Neural cell (in vitro differentiated cells): ENCODE results near the gene PAQR9. TPM values are rescaled to one million over a fixed set of nuclear protein-coding genes. Genes with fewer than 3 reads are reported as not detected.

Experiments
- H2AFZ ChIP-seq: fragments of 200-600, 300-800 bp; sonication (generic), shearing (Covaris generic); 2 replicates; pipeline ENCODE4 v1.6.0; 2014; ENCODE audit warnings: low read depth, mild to moderate bottlenecking, antibody characterized with exemption, low read length, moderate library complexity
- H3F3A ChIP-seq: fragments of 200-600 bp; shearing (Covaris generic); 2 replicates; pipeline ENCODE4 v1.6.1; 2016; ENCODE audit warnings: mild to moderate bottlenecking, moderate library complexity, mixed read lengths, antibody characterized with exemption, low read length; ENCODE audit not compliant: insufficient read depth, poor library complexity, severe bottlenecking
- H3K27ac ChIP-seq: fragments of 200-600, 300-800 bp; sonication (generic), shearing (Covaris generic); 2 replicates; pipeline ENCODE4 v1.5.1; 2014; ENCODE audit warnings: mild to moderate bottlenecking, low read length, moderate library complexity
- H3K27me3 ChIP-seq: fragments of 300-800, 200-600 bp; sonication (generic), shearing (Covaris generic); 2 replicates; pipeline ENCODE4 v1.6.0; 2014; ENCODE audit warnings: mild to moderate bottlenecking, low read depth, low read length, moderate library complexity; ENCODE audit not compliant: insufficient read depth
- H3K36me3 ChIP-seq: fragments of 300-800, 200-600 bp; sonication (generic), shearing (Covaris generic); 2 replicates; pipeline ENCODE4 v1.5.1; 2014; ENCODE audit warnings: mild to moderate bottlenecking, antibody characterized with exemption, low read length, moderate library complexity; ENCODE audit not compliant: insufficient read depth
- H3K4me2 ChIP-seq: fragments of 300-800, 200-600 bp; sonication (generic), shearing (Covaris generic); 2 replicates; pipeline ENCODE4 v1.6.0; 2014; ENCODE audit warnings: mild to moderate bottlenecking, low read length
- H3K4me3 ChIP-seq: fragments of 300-800, 200-600 bp; sonication (generic), shearing (Covaris generic); 2 replicates; pipeline ENCODE4 v1.5.1; 2014; ENCODE audit warnings: mild to moderate bottlenecking, low read length, moderate library complexity
- H3K79me2 ChIP-seq: fragments of 200-600 bp; shearing (Covaris generic); replicated peaks from 2 replicates; pipeline ENCODE4 v1.6.0; 2014; ENCODE audit warnings: mild to moderate bottlenecking, low read length, moderate library complexity; ENCODE audit not compliant: insufficient read depth
- H3K9ac ChIP-seq: fragments of 300-800, 200-600 bp; sonication (generic), shearing (Covaris generic); 2 replicates; pipeline ENCODE4 v1.6.1; 2016; ENCODE audit warnings: mild to moderate bottlenecking, low read length, mixed read lengths
- H3K9me2 ChIP-seq: fragments of 200-600 bp; shearing (Covaris generic); 2 replicates; pipeline ENCODE4 v1.6.1; 2016; ENCODE audit warnings: mild to moderate bottlenecking, low read length, mixed read lengths; ENCODE audit not compliant: insufficient read depth
- H3K9me3 ChIP-seq: fragments of 200-600, 300-800 bp; sonication (generic), shearing (Covaris generic); 2 replicates; pipeline ENCODE4 v1.6.1; 2016; ENCODE audit warnings: mild to moderate bottlenecking, mixed run types, low read length, moderate library complexity, mixed read lengths
- H4K20me1 ChIP-seq: fragments of 200-600 bp; shearing (Covaris generic); 2 replicates; pipeline ENCODE4 v1.6.1; 2016; ENCODE audit warnings: mild to moderate bottlenecking, mixed run types; ENCODE audit not compliant: insufficient read depth
- EP300 ChIP-seq: fragments of 450-650 bp; conservative IDR thresholded peaks from 2 replicates; pipeline ENCODE4 v1.6.1; 2014; ENCODE audit warnings: antibody characterized with exemption, mild to moderate bottlenecking, moderate library complexity; ENCODE audit not compliant: poor library complexity, severe bottlenecking
- EZH2 ChIP-seq: fragments of 200-600, 300-800 bp; shearing (Covaris generic), sonication (generic); IDR thresholded peaks from 2 replicates; pipeline ENCODE4 v1.6.1; 2014; ENCODE audit warnings: antibody characterized with exemption, low read length, borderline replicate concordance, mild to moderate bottlenecking; ENCODE audit not compliant: insufficient read depth, poor library complexity, severe bottlenecking
- MXI1 ChIP-seq: fragments of 450-650 bp; conservative IDR thresholded peaks from 2 replicates; pipeline ENCODE4 v1.6.1; 2014; ENCODE audit warnings: antibody characterized with exemption, mild to moderate bottlenecking; ENCODE audit not compliant: poor library complexity, severe bottlenecking
- POLR2AphosphoS5 ChIP-seq: IDR thresholded peaks from 2 replicates; pipeline ENCODE4 v1.6.1; 2012
- RAD21 ChIP-seq: fragments of 450-650 bp; conservative IDR thresholded peaks from 2 replicates; pipeline ENCODE4 v1.6.1; 2014; ENCODE audit warnings: antibody characterized with exemption, mild to moderate bottlenecking, moderate library complexity
- SMC3 ChIP-seq: fragments of 450-650 bp; conservative IDR thresholded peaks from 2 replicates; pipeline ENCODE4 v1.6.1; 2014; ENCODE audit warnings: antibody characterized with exemption, mild to moderate bottlenecking, moderate library complexity; ENCODE audit not compliant: poor library complexity
- TAF1 ChIP-seq: IDR thresholded peaks from 2 replicates; pipeline ENCODE4 v1.6.1; 2012; ENCODE audit warnings: low read depth
- polyA plus RNA-seq: library from polyadenylated mRNA; depleted of rRNA; stranded (reverse); fragments of >200 nt; gene quantifications from 2 replicates; pipeline ENCODE4 v1.2.3, GENCODE V29; 2014
- TF ChIP-seq, protein P1 (sequence below): fragments of 450-650 bp; IDR thresholded peaks from 2 replicates; pipeline ENCODE4 v1.5.1; 2014; ENCODE audit warnings: antibody characterized with exemption, mild to moderate bottlenecking, moderate library complexity; ENCODE audit not compliant: poor library complexity, severe bottlenecking
- TF ChIP-seq, protein P2 (sequence below): IDR thresholded peaks from 2 replicates; pipeline ENCODE4 v1.6.1; 2012; ENCODE audit warnings: borderline replicate concordance

The PAQR9 gene
- polyA plus RNA-seq, 1 donor from 2014 or later = 0.24 TPM

DNA sequence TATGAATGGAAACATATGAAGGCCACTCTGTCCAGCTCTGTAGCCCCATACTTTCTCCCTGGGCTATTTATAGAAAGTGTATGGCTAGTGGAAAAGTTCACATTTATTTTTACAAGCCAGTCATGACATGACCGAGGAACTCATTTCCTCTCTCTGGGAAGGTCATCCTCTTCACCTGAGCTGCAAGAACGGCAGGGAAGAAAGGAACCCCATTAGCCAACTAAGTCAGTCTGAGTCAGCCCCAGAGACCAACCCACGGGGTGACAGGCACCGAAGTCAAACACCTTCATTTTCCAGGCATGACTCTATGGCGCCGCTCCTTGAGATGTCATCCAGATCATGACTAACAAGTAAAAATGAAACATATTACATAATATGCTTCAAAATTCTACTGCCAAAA is 4.8 kb downstream of the PAQR9 start:
- no peaks in the 10 kb centered on the region for H3K9me2 ChIP-seq
- H3K27me3 ChIP-seq = no peaks in the 10 kb centered on the region
- no peak overlapping the region for H3K9ac ChIP-seq
- no peaks in the 10 kb centered on the region for H3K79me2 ChIP-seq
- no peak overlapping the region for H3K27ac ChIP-seq
- no peaks in the 10 kb centered on the region for H3F3A ChIP-seq
- H4K20me1 ChIP-seq = no peaks in the 10 kb centered on the region
- H3K4me2 ChIP-seq = no peak overlapping the region
- H2AFZ ChIP-seq = no peak overlapping the region
- H3K9me3 ChIP-seq = no peaks in the 10 kb centered on the region
- no peak for TF ChIP-seq TAF1
- TF ChIP-seq RAD21 = no peak
- H3K36me3 ChIP-seq = no peaks in the 10 kb centered on the region
- no peak overlapping the region for H3K4me3 ChIP-seq

DNA sequence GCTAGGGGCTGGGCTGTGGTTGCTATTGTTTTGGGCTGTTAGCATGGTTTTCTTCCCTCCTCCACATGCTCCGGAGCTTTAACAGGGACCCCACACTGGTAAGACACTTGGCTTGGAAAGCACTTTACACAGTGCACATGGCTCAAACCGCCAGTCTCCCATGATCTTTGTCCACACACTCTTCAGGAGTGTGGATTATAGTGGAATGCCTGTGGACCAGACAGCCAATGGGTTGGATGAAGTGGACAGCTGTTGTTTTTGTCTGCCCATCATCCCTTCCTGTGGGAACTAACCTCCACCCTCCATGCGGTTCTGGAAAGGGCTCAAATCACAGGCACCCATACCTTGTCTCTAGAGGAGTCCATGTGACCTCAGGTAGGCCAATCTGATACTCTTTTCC is 10.0 kb downstream of the PAQR9 start:
- Histone ChIP-seq H3F3A (no peaks in the 10 kb centered on the region), H2AFZ (no peak overlapping the region), H3K79me2 (no peaks in the 10 kb centered on the region), H3K9me2 (no peaks in the 10 kb centered on the region), H3K9me3 (no peaks in the 10 kb centered on the region), H4K20me1 (no peaks in the 10 kb centered on the region), H3K9ac (no peak overlapping the region), H3K36me3 (no peaks in the 10 kb centered on the region), H3K27ac (no peak overlapping the region), H3K4me3 (no peak overlapping the region), H3K4me2 (no peak overlapping the region), H3K27me3 (no peaks in the 10 kb centered on the region)
- no peak for TF ChIP-seq SMC3
- TF ChIP-seq EP300 = no peak
- no peak for TF ChIP-seq TAF1
- TF ChIP-seq EZH2 = no peak
- TF ChIP-seq MXI1 = no peak
- TF ChIP-seq, protein P1, sequence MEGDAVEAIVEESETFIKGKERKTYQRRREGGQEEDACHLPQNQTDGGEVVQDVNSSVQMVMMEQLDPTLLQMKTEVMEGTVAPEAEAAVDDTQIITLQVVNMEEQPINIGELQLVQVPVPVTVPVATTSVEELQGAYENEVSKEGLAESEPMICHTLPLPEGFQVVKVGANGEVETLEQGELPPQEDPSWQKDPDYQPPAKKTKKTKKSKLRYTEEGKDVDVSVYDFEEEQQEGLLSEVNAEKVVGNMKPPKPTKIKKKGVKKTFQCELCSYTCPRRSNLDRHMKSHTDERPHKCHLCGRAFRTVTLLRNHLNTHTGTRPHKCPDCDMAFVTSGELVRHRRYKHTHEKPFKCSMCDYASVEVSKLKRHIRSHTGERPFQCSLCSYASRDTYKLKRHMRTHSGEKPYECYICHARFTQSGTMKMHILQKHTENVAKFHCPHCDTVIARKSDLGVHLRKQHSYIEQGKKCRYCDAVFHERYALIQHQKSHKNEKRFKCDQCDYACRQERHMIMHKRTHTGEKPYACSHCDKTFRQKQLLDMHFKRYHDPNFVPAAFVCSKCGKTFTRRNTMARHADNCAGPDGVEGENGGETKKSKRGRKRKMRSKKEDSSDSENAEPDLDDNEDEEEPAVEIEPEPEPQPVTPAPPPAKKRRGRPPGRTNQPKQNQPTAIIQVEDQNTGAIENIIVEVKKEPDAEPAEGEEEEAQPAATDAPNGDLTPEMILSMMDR = no peak
- TF ChIP-seq, protein P2, sequence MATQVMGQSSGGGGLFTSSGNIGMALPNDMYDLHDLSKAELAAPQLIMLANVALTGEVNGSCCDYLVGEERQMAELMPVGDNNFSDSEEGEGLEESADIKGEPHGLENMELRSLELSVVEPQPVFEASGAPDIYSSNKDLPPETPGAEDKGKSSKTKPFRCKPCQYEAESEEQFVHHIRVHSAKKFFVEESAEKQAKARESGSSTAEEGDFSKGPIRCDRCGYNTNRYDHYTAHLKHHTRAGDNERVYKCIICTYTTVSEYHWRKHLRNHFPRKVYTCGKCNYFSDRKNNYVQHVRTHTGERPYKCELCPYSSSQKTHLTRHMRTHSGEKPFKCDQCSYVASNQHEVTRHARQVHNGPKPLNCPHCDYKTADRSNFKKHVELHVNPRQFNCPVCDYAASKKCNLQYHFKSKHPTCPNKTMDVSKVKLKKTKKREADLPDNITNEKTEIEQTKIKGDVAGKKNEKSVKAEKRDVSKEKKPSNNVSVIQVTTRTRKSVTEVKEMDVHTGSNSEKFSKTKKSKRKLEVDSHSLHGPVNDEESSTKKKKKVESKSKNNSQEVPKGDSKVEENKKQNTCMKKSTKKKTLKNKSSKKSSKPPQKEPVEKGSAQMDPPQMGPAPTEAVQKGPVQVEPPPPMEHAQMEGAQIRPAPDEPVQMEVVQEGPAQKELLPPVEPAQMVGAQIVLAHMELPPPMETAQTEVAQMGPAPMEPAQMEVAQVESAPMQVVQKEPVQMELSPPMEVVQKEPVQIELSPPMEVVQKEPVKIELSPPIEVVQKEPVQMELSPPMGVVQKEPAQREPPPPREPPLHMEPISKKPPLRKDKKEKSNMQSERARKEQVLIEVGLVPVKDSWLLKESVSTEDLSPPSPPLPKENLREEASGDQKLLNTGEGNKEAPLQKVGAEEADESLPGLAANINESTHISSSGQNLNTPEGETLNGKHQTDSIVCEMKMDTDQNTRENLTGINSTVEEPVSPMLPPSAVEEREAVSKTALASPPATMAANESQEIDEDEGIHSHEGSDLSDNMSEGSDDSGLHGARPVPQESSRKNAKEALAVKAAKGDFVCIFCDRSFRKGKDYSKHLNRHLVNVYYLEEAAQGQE = no peak
- no peak for TF ChIP-seq POLR2AphosphoS5
- TF ChIP-seq RAD21 = no peak
